GM21786 (cell line): ENCODE measurements around the gene ADAMTSL3.

Experiments
- ATAC-seq: cut with Tn5 transposase; IDR thresholded peaks from one replicate; pipeline ENCODE4 v1.9.1; 2021; ENCODE audit not compliant: unreplicated experiment

The ADAMTSL3 gene

GRCh38 chr15:83914906-83915305, 261.0 kb downstream of the ADAMTSL3 start:
- ATAC-seq: no peak

- no peak for ATAC-seq
Measured at GRCh38 chr15:83917432-83917831, 263.5 kb downstream of the ADAMTSL3 start.

GRCh38 chr15:83918011-83918410, 264.1 kb downstream of the ADAMTSL3 start:
- ATAC-seq: no peak

GRCh38 chr15:83919319-83919830, 265.5 kb downstream of the ADAMTSL3 start:
- ATAC-seq: peak; percentile 66

GRCh38 chr15:83919978-83920510, 266.1 kb downstream of the ADAMTSL3 start:
- ATAC-seq: no peak

- no peak for ATAC-seq
Measured at GRCh38 chr15:83922649-83923294, 268.8 kb downstream of the ADAMTSL3 start.

- ATAC-seq: no peak
Measured at GRCh38 chr15:83926116-83926515, 272.2 kb downstream of the ADAMTSL3 start.

GRCh38 chr15:83927704-83928391, 273.9 kb downstream of the ADAMTSL3 start:
- ATAC-seq: peak; percentile 36

GRCh38 chr15:83928392-83928734, 274.4 kb downstream of the ADAMTSL3 start:
- ATAC-seq: peak; percentile 80

GRCh38 chr15:83928878-83929418, 275.0 kb downstream of the ADAMTSL3 start:
- ATAC-seq: peak; percentile 38

GRCh38 chr15:83929619-83930018, 275.7 kb downstream of the ADAMTSL3 start:
- ATAC-seq: no peak

GRCh38 chr15:83930392-83931212, 276.7 kb downstream of the ADAMTSL3 start:
- no peak for ATAC-seq

- no peak for ATAC-seq
Measured at GRCh38 chr15:83935774-83936173, 281.9 kb downstream of the ADAMTSL3 start.

GRCh38 chr15:83940136-83940535, 286.2 kb downstream of the ADAMTSL3 start:
- no peak for ATAC-seq

- ATAC-seq: no peak
Measured at GRCh38 chr15:83943043-83943442, 289.1 kb downstream of the ADAMTSL3 start.

- no peak for ATAC-seq
Measured at GRCh38 chr15:83943849-83944404, 290.0 kb downstream of the ADAMTSL3 start.

- ATAC-seq: no peak
Measured at GRCh38 chr15:83947156-83947555, 293.2 kb downstream of the ADAMTSL3 start.

- ATAC-seq: no peak
Measured at GRCh38 chr15:83954506-83954905, 300.6 kb downstream of the ADAMTSL3 start.

GRCh38 chr15:83955806-83956265, 301.9 kb downstream of the ADAMTSL3 start:
- ATAC-seq: peak; percentile 95

GRCh38 chr15:83956887-83957286, 303.0 kb downstream of the ADAMTSL3 start:
- no peak for ATAC-seq

GRCh38 chr15:83959477-83959876, 305.6 kb downstream of the ADAMTSL3 start:
- no peak for ATAC-seq
